ENCODE results near the gene SRMS.

GRCh38 chr20:63582382-63583063 lies 35.0 kb upstream of the SRMS start:
- no peak for TF ChIP-seq POLR2A (IDR thresholded peaks at IDR 0.05)
- TF ChIP-seq, protein P1, sequence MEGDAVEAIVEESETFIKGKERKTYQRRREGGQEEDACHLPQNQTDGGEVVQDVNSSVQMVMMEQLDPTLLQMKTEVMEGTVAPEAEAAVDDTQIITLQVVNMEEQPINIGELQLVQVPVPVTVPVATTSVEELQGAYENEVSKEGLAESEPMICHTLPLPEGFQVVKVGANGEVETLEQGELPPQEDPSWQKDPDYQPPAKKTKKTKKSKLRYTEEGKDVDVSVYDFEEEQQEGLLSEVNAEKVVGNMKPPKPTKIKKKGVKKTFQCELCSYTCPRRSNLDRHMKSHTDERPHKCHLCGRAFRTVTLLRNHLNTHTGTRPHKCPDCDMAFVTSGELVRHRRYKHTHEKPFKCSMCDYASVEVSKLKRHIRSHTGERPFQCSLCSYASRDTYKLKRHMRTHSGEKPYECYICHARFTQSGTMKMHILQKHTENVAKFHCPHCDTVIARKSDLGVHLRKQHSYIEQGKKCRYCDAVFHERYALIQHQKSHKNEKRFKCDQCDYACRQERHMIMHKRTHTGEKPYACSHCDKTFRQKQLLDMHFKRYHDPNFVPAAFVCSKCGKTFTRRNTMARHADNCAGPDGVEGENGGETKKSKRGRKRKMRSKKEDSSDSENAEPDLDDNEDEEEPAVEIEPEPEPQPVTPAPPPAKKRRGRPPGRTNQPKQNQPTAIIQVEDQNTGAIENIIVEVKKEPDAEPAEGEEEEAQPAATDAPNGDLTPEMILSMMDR (IDR thresholded peaks at IDR 0.05), result no peak
